CD4-positive, alpha-beta T cell treated with Interleukin-21 for 1 hour (primary cell): Measurements from ENCODE around the gene JAML.

Source experiments
- DNase-seq: peaks from one replicate; pipeline ENCODE4 v3.0.0-alpha.2; 2020

Gene JAML

GRCh38 chr11:118215262-118215661 lies 9.5 kb downstream of the JAML start:
- DNase-seq = peak; percentile 38

GRCh38 chr11:118214210-118214914 lies 10.4 kb downstream of the JAML start:
- no peak for DNase-seq

GRCh38 chr11:118213781-118214180 lies 11.0 kb downstream of the JAML start:
- no peak for DNase-seq

GRCh38 chr11:118213201-118213600 lies 11.6 kb downstream of the JAML start:
- no peak for DNase-seq

GRCh38 chr11:118212781-118213191 lies 12.0 kb downstream of the JAML start:
- DNase-seq = no peak

- no peak for DNase-seq
Observed at GRCh38 chr11:118212131-118212725, 12.6 kb downstream of the JAML start.

GRCh38 chr11:118211006-118211405 lies 13.8 kb downstream of the JAML start:
- no peak for DNase-seq

- DNase-seq = no peak
Observed at GRCh38 chr11:118210323-118210722, 14.5 kb downstream of the JAML start.

GRCh38 chr11:118209033-118209432 lies 15.8 kb downstream of the JAML start:
- no peak for DNase-seq

- no peak for DNase-seq
Observed at GRCh38 chr11:118207079-118207478, 17.7 kb downstream of the JAML start.

- no peak for DNase-seq
Observed at GRCh38 chr11:118206391-118207031, 18.3 kb downstream of the JAML start.

- no peak for DNase-seq
Observed at GRCh38 chr11:118205606-118206378, 19.0 kb downstream of the JAML start.

- peak; percentile 69 for DNase-seq
Observed at GRCh38 chr11:118202599-118203422, 22.0 kb downstream of the JAML start.

GRCh38 chr11:118201966-118202365 lies 22.8 kb downstream of the JAML start:
- no peak for DNase-seq

GRCh38 chr11:118200901-118201680 lies 23.7 kb downstream of the JAML start:
- DNase-seq = peak; percentile 41

GRCh38 chr11:118200497-118200896 lies 24.3 kb downstream of the JAML start:
- DNase-seq = no peak

GRCh38 chr11:118199135-118199534 lies 25.7 kb downstream of the JAML start:
- no peak for DNase-seq

GRCh38 chr11:118198370-118198769 lies 26.4 kb downstream of the JAML start:
- peak; percentile 83 for DNase-seq

- no peak for DNase-seq
Observed at GRCh38 chr11:118194835-118195627, 29.8 kb downstream of the JAML start.

- DNase-seq = no peak
Observed at GRCh38 chr11:118193910-118194566, 30.8 kb downstream of the JAML start.
